Activated B cell treated with CpG ODN at 0.5 μM for 24 hours (primary cell): ENCODE measurements around the gene HSFX2. TPM values are rescaled to one million over a fixed set of nuclear protein-coding genes. Genes with fewer than 3 reads are reported as not detected.
"Not testable (repeated sequence)": the region's sequence is repeated elsewhere in the genome, so short reads cannot be mapped to it uniquely, and the experiment has no call there.

Source experiments
- ATAC-seq: fragments of 200-7000 bp; cut with Tn5 transposase; one replicate; pipeline ENCODE4 v1.10.0; 2021; ENCODE audit warnings: low read depth, mild to moderate bottlenecking, moderate library complexity
- CTCF ChIA-PET: fragments of 350-600 bp; sonication (Branson Sonifier 250); formaldehyde crosslinking; loops from one replicate; lab custom pipeline; 2021; ENCODE audit warnings: antibody characterized with exemption; lab: Charles Lee
- POLR2A ChIA-PET: fragments of 350-600 bp; sonication (Branson Sonifier 250); formaldehyde crosslinking; loops from one replicate; lab custom pipeline; 2021; ENCODE audit warnings: antibody characterized with exemption; lab: Charles Lee
- DNase-seq: peaks from one replicate; pipeline ENCODE4 v3.0.0; 2022
- H3K27ac Mint-ChIP-seq: one replicate; pipeline ENCODE4 v1.8.0; 2020; ENCODE audit warnings: mixed read lengths
- H3K27me3 Mint-ChIP-seq: one replicate; pipeline ENCODE4 v1.8.0; 2021; ENCODE audit warnings: mixed read lengths
- H3K36me3 Mint-ChIP-seq: one replicate; pipeline ENCODE4 v1.8.0; 2021; ENCODE audit warnings: low read depth, mixed read lengths
- H3K4me1 Mint-ChIP-seq: one replicate; pipeline ENCODE4 v1.8.0; 2021; ENCODE audit warnings: mixed read lengths
- H3K4me3 Mint-ChIP-seq: one replicate; pipeline ENCODE4 v1.8.0; 2020; ENCODE audit warnings: mild to moderate bottlenecking, mixed read lengths
- H3K9me3 Mint-ChIP-seq: one replicate; pipeline ENCODE4 v1.8.0; 2020; ENCODE audit warnings: mixed read lengths
- CTCF ChIP-seq: fragments of 200-600 bp; IDR thresholded peaks from one replicate; pipeline ENCODE4 v1.8.0; 2022; ENCODE audit warnings: antibody characterized with exemption, mild to moderate bottlenecking
- intact Hi-C: fragments of 100-400 bp; cut with micrococcal nuclease; formaldehyde crosslinking; loops from one replicate; pipeline ENCODE4 v1.15.1; 2024
- total RNA-seq: library from RNA; stranded (reverse); gene quantifications from 2 replicates; pipeline ENCODE4 v1.2.3, GENCODE V29; 2022

Gene HSFX2
- total RNA-seq: 0.33 and 0.51 TPM in 2 replicates

GRCh38 chrX:149595214-149595613 lies at the start of gene HSFX2:
Gene HSFX2, minus strand, starts transcription at chrX:149595314. Its CDS starts 614 bp downstream, at chrX:149594700.
- POLR2A ChIA-PET, H3K36me3 Mint-ChIP-seq, H3K27me3 Mint-ChIP-seq, H3K27ac Mint-ChIP-seq, H3K4me1 Mint-ChIP-seq, intact Hi-C loops, ATAC-seq, H3K4me3 Mint-ChIP-seq, CTCF ChIA-PET, DNase-seq, H3K9me3 Mint-ChIP-seq: not testable (repeated sequence)

GRCh38 chrX:149643496-149643895 lies 48.4 kb upstream of the HSFX2 start:
- Mint-ChIP-seq H3K9me3 (no peaks in the 10 kb centered on the region), H3K27ac (no peak overlapping the region), H3K4me3 (no peak overlapping the region), H3K36me3 (no peaks in the 10 kb centered on the region), H3K4me1 (no peaks in the 10 kb centered on the region), H3K27me3 (peaks cover 1% of the 10 kb centered on the region)
- ATAC-seq: no peak
- POLR2A ChIA-PET: no interaction called here
- TF ChIP-seq CTCF: no peak
- CTCF ChIA-PET: no interaction called here
- no peak for DNase-seq
- intact Hi-C loops: no loop called here

- Mint-ChIP-seq H3K27me3 (peaks cover 1% of the 10 kb centered on the region), H3K9me3 (no peaks in the 10 kb centered on the region), H3K4me1 (no peaks in the 10 kb centered on the region), H3K27ac (no peak overlapping the region), H3K4me3 (no peak overlapping the region), H3K36me3 (no peaks in the 10 kb centered on the region)
- intact Hi-C loops: no loop called here
- DNase-seq: no peak
- no peak for TF ChIP-seq CTCF
- no peak for ATAC-seq
- ChIA-PET POLR2A (no interaction called here), CTCF (no interaction called here)
These were observed 46.7 kb upstream of the HSFX2 start for GRCh38 chrX:149641835-149642234.

- no peak overlapping the region for H3K4me3 Mint-ChIP-seq
- no peak for ATAC-seq
These were observed 46.3 kb upstream of the HSFX2 start for GRCh38 chrX:149641432-149641831.

GRCh38 chrX:149639568-149639967 lies 44.5 kb upstream of the HSFX2 start:
- H3K27ac Mint-ChIP-seq: no peak overlapping the region
- no peak overlapping the region for H3K4me3 Mint-ChIP-seq
- H3K36me3 Mint-ChIP-seq: no peaks in the 10 kb centered on the region
- H3K9me3 Mint-ChIP-seq: no peaks in the 10 kb centered on the region
- ATAC-seq: no peak
- H3K27me3 Mint-ChIP-seq: peaks cover 3% of the 10 kb centered on the region
- no peaks in the 10 kb centered on the region for H3K4me1 Mint-ChIP-seq
- no peak for DNase-seq
- ChIA-PET CTCF (no interaction called here), POLR2A (no interaction called here)
- intact Hi-C loops: loop anchor here (10.0 kb wide), 1 partner anchor 1055 kb away; the partner anchor contains the start of gene MTMR1
- no peak for TF ChIP-seq CTCF

More at GRCh38 chrX:149641432-149641831, 46.3 kb upstream of the HSFX2 start:
- ChIA-PET CTCF (no interaction called here), POLR2A (no interaction called here)
- no peak overlapping the region for H3K27ac Mint-ChIP-seq
- no peak for DNase-seq
- H3K36me3 Mint-ChIP-seq: no peaks in the 10 kb centered on the region
- H3K9me3 Mint-ChIP-seq: no peaks in the 10 kb centered on the region
- H3K4me1 Mint-ChIP-seq: no peaks in the 10 kb centered on the region
- intact Hi-C loops: no loop called here
- no peak for TF ChIP-seq CTCF
- H3K27me3 Mint-ChIP-seq: peaks cover 3% of the 10 kb centered on the region

- POLR2A ChIA-PET: no interaction called here
- TF ChIP-seq CTCF: no peak
- no peak for DNase-seq
- no peaks in the 10 kb centered on the region for H3K4me1 Mint-ChIP-seq
- CTCF ChIA-PET: no interaction called here
- no peak overlapping the region for H3K4me3 Mint-ChIP-seq
- peaks cover 3% of the 10 kb centered on the region for H3K27me3 Mint-ChIP-seq
- H3K36me3 Mint-ChIP-seq: no peaks in the 10 kb centered on the region
- no peaks in the 10 kb centered on the region for H3K9me3 Mint-ChIP-seq
- ATAC-seq: no peak
- intact Hi-C loops: loop anchor here (10.0 kb wide), 1 partner anchor 1056 kb away; the partner anchor contains the start of gene MTMR1
- H3K27ac Mint-ChIP-seq: no peak overlapping the region
These were observed 43.7 kb upstream of the HSFX2 start for GRCh38 chrX:149638860-149639259.
